Measurements from ENCODE around the gene SPTLC1. TPM values are rescaled to one million over a fixed set of nuclear protein-coding genes. Genes with fewer than 3 reads are reported as not detected.

SPTLC1 gene
- total RNA-seq, 1 experiment from 2014 or later = 58.8 TPM

DNA sequence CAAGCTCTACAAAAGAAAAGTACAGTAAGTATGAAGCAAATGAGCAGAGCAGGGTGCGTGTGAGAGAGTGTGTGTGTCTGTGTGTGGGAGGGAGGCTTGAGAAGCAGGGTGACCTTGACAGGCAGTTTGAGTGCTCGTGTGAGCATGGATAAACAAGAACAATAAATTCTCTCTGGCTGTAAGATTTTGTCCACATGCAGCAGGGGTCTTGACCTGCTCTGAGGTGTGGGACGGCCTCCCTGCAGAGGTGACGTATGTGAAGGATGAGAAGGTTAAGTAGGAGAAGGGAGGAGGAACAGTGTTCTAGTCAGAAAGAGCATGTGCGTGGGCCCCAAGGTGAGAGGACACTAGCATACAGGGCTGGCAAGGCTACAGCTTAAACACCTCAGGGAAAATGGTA is 49.0 kb downstream of the SPTLC1 start:
- no peak for DNase-seq (ENCODE audit: low read depth, low spot score)
- no TSS peak for BruUV-seq (replicated peaks)
- Histone ChIP-seq H3K4me3 (ENCODE audit: low read depth in 2 of 2, low read length in 2 of 2) (no peak overlapping the region), H3K27me3 (ENCODE audit: control insufficient read depth, insufficient read depth, low read length) (no peaks in the 10 kb centered on the region), H3K36me3 (ENCODE audit: control insufficient read depth, insufficient read depth, low read length) (no peaks in the 10 kb centered on the region), H3K9me3 (ENCODE audit: control insufficient read depth, insufficient read depth, low read depth, low read length) (peaks cover 15% of the 10 kb centered on the region; the same call in 1 of the 2 replicates), H3K4me1 (ENCODE audit: control insufficient read depth, insufficient read depth, low read length) (no peaks in the 10 kb centered on the region), H3K27ac (ENCODE audit: low read length) (no peak overlapping the region)
- intact Hi-C loops (cut with micrococcal nuclease; ENCODE audit: unreplicated experiment) = no loop called here
- ChIA-PET CTCF (no interaction called here), POLR2A (no interaction called here)
- no peak for ATAC-seq
- in situ Hi-C loops (cut with HindIII; ENCODE audit: low pct_unique_long_range_greater_than_20kb, low sequenced_read_pairs) = no loop called here
- TF ChIP-seq SIN3A (IDR thresholded peaks at IDR 0.05; ENCODE audit: borderline replicate concordance, insufficient read depth, low read depth, low read length) (no peak), TCF7L2 (IDR thresholded peaks at IDR 0.05; ENCODE audit: low read depth, low read length) (no peak), POLR2AphosphoS5 (IDR thresholded peaks at IDR 0.05; ENCODE audit: low read depth, low read length) (no peak)
- TF ChIP-seq, protein P1, sequence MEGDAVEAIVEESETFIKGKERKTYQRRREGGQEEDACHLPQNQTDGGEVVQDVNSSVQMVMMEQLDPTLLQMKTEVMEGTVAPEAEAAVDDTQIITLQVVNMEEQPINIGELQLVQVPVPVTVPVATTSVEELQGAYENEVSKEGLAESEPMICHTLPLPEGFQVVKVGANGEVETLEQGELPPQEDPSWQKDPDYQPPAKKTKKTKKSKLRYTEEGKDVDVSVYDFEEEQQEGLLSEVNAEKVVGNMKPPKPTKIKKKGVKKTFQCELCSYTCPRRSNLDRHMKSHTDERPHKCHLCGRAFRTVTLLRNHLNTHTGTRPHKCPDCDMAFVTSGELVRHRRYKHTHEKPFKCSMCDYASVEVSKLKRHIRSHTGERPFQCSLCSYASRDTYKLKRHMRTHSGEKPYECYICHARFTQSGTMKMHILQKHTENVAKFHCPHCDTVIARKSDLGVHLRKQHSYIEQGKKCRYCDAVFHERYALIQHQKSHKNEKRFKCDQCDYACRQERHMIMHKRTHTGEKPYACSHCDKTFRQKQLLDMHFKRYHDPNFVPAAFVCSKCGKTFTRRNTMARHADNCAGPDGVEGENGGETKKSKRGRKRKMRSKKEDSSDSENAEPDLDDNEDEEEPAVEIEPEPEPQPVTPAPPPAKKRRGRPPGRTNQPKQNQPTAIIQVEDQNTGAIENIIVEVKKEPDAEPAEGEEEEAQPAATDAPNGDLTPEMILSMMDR (IDR thresholded peaks at IDR 0.05) = no peak
- TF ChIP-seq, protein P2, sequence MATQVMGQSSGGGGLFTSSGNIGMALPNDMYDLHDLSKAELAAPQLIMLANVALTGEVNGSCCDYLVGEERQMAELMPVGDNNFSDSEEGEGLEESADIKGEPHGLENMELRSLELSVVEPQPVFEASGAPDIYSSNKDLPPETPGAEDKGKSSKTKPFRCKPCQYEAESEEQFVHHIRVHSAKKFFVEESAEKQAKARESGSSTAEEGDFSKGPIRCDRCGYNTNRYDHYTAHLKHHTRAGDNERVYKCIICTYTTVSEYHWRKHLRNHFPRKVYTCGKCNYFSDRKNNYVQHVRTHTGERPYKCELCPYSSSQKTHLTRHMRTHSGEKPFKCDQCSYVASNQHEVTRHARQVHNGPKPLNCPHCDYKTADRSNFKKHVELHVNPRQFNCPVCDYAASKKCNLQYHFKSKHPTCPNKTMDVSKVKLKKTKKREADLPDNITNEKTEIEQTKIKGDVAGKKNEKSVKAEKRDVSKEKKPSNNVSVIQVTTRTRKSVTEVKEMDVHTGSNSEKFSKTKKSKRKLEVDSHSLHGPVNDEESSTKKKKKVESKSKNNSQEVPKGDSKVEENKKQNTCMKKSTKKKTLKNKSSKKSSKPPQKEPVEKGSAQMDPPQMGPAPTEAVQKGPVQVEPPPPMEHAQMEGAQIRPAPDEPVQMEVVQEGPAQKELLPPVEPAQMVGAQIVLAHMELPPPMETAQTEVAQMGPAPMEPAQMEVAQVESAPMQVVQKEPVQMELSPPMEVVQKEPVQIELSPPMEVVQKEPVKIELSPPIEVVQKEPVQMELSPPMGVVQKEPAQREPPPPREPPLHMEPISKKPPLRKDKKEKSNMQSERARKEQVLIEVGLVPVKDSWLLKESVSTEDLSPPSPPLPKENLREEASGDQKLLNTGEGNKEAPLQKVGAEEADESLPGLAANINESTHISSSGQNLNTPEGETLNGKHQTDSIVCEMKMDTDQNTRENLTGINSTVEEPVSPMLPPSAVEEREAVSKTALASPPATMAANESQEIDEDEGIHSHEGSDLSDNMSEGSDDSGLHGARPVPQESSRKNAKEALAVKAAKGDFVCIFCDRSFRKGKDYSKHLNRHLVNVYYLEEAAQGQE (IDR thresholded peaks at IDR 0.05; ENCODE audit: insufficient read depth in 1 of 2, low read depth in 2 of 2, low read length in 1 of 2) = no peak

DNA sequence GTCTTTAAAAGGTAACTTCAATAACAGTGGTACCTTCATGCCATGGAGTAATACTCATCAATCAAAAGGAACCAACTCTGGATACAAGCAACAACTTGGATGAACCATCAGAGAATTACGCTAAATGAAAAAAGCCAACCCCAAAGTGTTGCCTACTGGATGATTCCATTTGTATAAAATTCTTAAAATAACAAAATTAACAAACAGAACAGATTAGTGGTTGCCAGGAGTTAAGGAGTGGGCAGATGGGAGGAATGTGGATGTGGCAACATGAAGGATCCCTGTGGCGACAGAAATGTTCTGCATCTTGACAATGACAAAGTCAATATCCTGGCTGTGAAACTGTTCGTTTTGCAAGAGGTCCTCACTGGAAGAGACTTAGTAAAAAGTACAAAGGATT is 50.5 kb downstream of the SPTLC1 start:
- DNase-seq (ENCODE audit: low read depth, low spot score) = no peak
- in situ Hi-C loops (cut with HindIII; ENCODE audit: low pct_unique_long_range_greater_than_20kb, low sequenced_read_pairs) (no loop called here), intact Hi-C loops (cut with micrococcal nuclease; ENCODE audit: unreplicated experiment) (no loop called here)
- H3K4me1 ChIP-seq (ENCODE audit: control insufficient read depth, insufficient read depth, low read length) = no peaks in the 10 kb centered on the region
- ChIA-PET CTCF (no interaction called here), POLR2A (no interaction called here)
- no TSS peak for BruUV-seq (replicated peaks)
- H3K4me3 ChIP-seq (ENCODE audit: low read depth in 2 of 2, low read length in 2 of 2) = no peak overlapping the region
- no peak for ATAC-seq
- H3K27me3 ChIP-seq (ENCODE audit: control insufficient read depth, insufficient read depth, low read length) = no peaks in the 10 kb centered on the region
- H3K9me3 ChIP-seq (ENCODE audit: control insufficient read depth, insufficient read depth, low read depth, low read length) = peaks cover 15% of the 10 kb centered on the region; the same call in 1 of the 2 replicates
- no peak overlapping the region for H3K27ac ChIP-seq (ENCODE audit: low read length)
- TF ChIP-seq, protein P2 (IDR thresholded peaks at IDR 0.05; ENCODE audit: insufficient read depth in 1 of 2, low read depth in 2 of 2, low read length in 1 of 2) = no peak
- TF ChIP-seq, protein P1 (IDR thresholded peaks at IDR 0.05) = no peak
- TF ChIP-seq TCF7L2 (IDR thresholded peaks at IDR 0.05; ENCODE audit: low read depth, low read length) (no peak), SIN3A (IDR thresholded peaks at IDR 0.05; ENCODE audit: borderline replicate concordance, insufficient read depth, low read depth, low read length) (no peak), POLR2AphosphoS5 (IDR thresholded peaks at IDR 0.05; ENCODE audit: low read depth, low read length) (no peak)
- no peaks in the 10 kb centered on the region for H3K36me3 ChIP-seq (ENCODE audit: control insufficient read depth, insufficient read depth, low read length)

All from Panc1 (cell line).